Neuronal stem cell (in vitro differentiated cells): ENCODE results near the gene G3BP2.

Experiments used
- DNase-seq: peaks from one replicate; pipeline ENCODE4 v3.0.0-alpha.2; 2013; ENCODE audit warnings: low spot score
- H2AFZ ChIP-seq: one replicate; pipeline ENCODE4 v1.6.1; 2013; ENCODE audit warnings: mild to moderate bottlenecking, low read length, inconsistent platforms
- H2AK5ac ChIP-seq: 2 replicates; pipeline ENCODE4 v1.6.1; 2013; ENCODE audit warnings: low read depth, mild to moderate bottlenecking, inconsistent platforms, low read length, moderate library complexity, mixed read lengths
- H2BK120ac ChIP-seq: 2 replicates; pipeline ENCODE4 v1.6.1; 2013; ENCODE audit warnings: low read depth, mild to moderate bottlenecking, inconsistent platforms, low read length, moderate library complexity, mixed read lengths
- H2BK12ac ChIP-seq: one replicate; pipeline ENCODE4 v1.6.1; 2013; ENCODE audit warnings: low read length, inconsistent platforms
- H2BK15ac ChIP-seq: 2 replicates; pipeline ENCODE4 v1.6.1; 2013; ENCODE audit warnings: mild to moderate bottlenecking, low read length, inconsistent platforms, mixed read lengths
- H2BK5ac ChIP-seq: one replicate; pipeline ENCODE4 v1.6.1; 2013; ENCODE audit warnings: inconsistent platforms, mild to moderate bottlenecking, low read length, moderate library complexity
- H3K14ac ChIP-seq: one replicate; pipeline ENCODE4 v1.6.1; 2013; ENCODE audit warnings: low read length, inconsistent platforms
- H3K18ac ChIP-seq: 2 replicates; pipeline ENCODE4 v1.6.1; 2013; ENCODE audit warnings: low read length, inconsistent platforms
- H3K23ac ChIP-seq: 2 replicates; pipeline ENCODE4 v1.6.1; 2013; ENCODE audit warnings: low read depth, mild to moderate bottlenecking, mixed read lengths, low read length, inconsistent platforms; ENCODE audit not compliant: poor library complexity
- H3K27ac ChIP-seq: replicated peaks from 3 replicates; pipeline ENCODE4 v1.5.1; 2013; ENCODE audit warnings: low read length, inconsistent platforms
- H3K27me3 ChIP-seq, 3 experiments: 2 replicates each; pipeline ENCODE4 v1.6.1; 2013; ENCODE audit warnings: low read length in 3 of 3, mild to moderate bottlenecking in 2 of 3, inconsistent platforms in 1 of 3, low read depth in 1 of 3, mixed read lengths in 1 of 3, moderate library complexity in 1 of 3; ENCODE audit not compliant: control insufficient read depth in 3 of 3, insufficient read depth in 3 of 3
- H3K36me3 ChIP-seq, 2 donors: replicated peaks in 1 of 2; 2 replicates each; pipeline ENCODE4 v1.6.1; 2013; ENCODE audit warnings: low read length in 2 of 2; ENCODE audit not compliant: control insufficient read depth in 2 of 2, insufficient read depth in 2 of 2
- H3K4ac ChIP-seq: 2 replicates; pipeline ENCODE4 v1.6.1; 2013; ENCODE audit warnings: inconsistent platforms, mild to moderate bottlenecking, low read length, moderate library complexity
- H3K4me1 ChIP-seq, 2 donors: 1 replicate in 1 of 2; 2 replicates in 1 of 2; pipeline ENCODE4 v1.6.1; 2013; ENCODE audit warnings: low read length in 2 of 2, low read depth in 1 of 2; ENCODE audit not compliant: control insufficient read depth in 2 of 2, insufficient read depth in 1 of 2
- H3K4me2 ChIP-seq: one replicate; pipeline ENCODE4 v1.6.1; 2013; ENCODE audit warnings: mild to moderate bottlenecking, low read length, inconsistent platforms; ENCODE audit not compliant: insufficient read depth, poor library complexity, severe bottlenecking
- H3K4me3 ChIP-seq, 2 donors: 2 replicates each; pipeline ENCODE4 v1.5.1; 2013; ENCODE audit warnings: low read length in 2 of 2, mild to moderate bottlenecking in 2 of 2, inconsistent platforms in 1 of 2, moderate library complexity in 1 of 2
- H3K79me1 ChIP-seq: one replicate; pipeline ENCODE4 v1.6.1; 2013; ENCODE audit warnings: low read depth, mild to moderate bottlenecking, inconsistent platforms, low read length, moderate library complexity
- H3K9ac ChIP-seq: one replicate; pipeline ENCODE4 v1.6.1; 2013; ENCODE audit warnings: mild to moderate bottlenecking, low read depth, low read length, inconsistent platforms; ENCODE audit not compliant: poor library complexity
- H3K9me3 ChIP-seq, 2 donors: replicated peaks in 1 of 2; 2 replicates each; pipeline versions ENCODE3 to v1.6.1; 2013; ENCODE audit warnings: low read length in 2 of 2, mild to moderate bottlenecking in 2 of 2, inconsistent platforms in 1 of 2, low read depth in 1 of 2, mixed read lengths in 1 of 2, moderate library complexity in 1 of 2; ENCODE audit not compliant: control insufficient read depth in 2 of 2, insufficient read depth in 1 of 2
- H4K8ac ChIP-seq: one replicate; pipeline ENCODE4 v1.6.1; 2013; ENCODE audit warnings: low read depth, mild to moderate bottlenecking, inconsistent platforms, low read length, moderate library complexity
- H4K91ac ChIP-seq: one replicate; pipeline ENCODE4 v1.6.1; 2013; ENCODE audit warnings: low read length, low read depth, mild to moderate bottlenecking, inconsistent platforms; ENCODE audit not compliant: poor library complexity
- WGBS, 2 donors: extraction: QIAGEN DNeasy Blood & Tissue Kit; methylation state at CpG; one replicate each; pipeline ENCODE4 v1.1.7; 2013; ENCODE audit warnings: missing lambda C conversion rate in 2 of 2, mixed read lengths in 1 of 2; ENCODE audit not compliant: insufficient read length in 2 of 2, insufficient replicate concordance in 1 of 2; ENCODE audit errors: extremely low coverage in 2 of 2; 5-methylcytosine and 5-hydroxymethylcytosine counted together

G3BP2 gene

DNA sequence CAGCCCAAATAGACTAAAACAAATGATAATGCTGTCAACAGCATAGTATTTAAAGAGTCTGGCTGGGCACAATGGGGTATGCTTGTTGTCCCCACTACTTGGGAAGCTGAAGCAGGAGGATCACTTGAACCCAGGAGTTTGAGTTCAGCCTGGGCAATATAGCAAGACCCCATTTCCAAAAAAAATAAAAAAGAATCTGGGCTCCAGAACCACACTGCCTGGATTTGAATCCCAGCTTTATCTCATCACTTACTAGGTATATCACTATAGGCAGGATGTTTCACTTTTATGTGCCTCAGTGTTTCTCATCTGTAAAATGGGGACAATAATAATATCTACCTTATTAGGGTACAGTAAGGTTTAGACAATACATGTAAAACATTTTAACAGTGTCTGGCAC, 5.3 kb upstream of the G3BP2 start:
- Histone ChIP-seq H3K23ac (no peak overlapping the region), H2BK12ac (no peak overlapping the region), H3K4ac (no peak overlapping the region), H4K91ac (no peak overlapping the region), H2AFZ (no peak overlapping the region), H2BK15ac (no peak overlapping the region), H3K4me1 (peaks cover 5 to 6% of the 10 kb centered on the region in 2 donors), H2BK120ac (no peak overlapping the region), H3K18ac (no peak overlapping the region), H3K4me2 (no peak overlapping the region), H3K9me3 (no peaks in the 10 kb centered on the region), H2BK5ac (no peak overlapping the region), H3K27ac (no peak overlapping the region), H3K36me3 (no peaks in the 10 kb centered on the region), H3K4me3 (no peak overlapping the region), H3K27me3 (no peaks in the 10 kb centered on the region), H3K9ac (no peak overlapping the region), H3K14ac (no peak overlapping the region), H2AK5ac (no peak overlapping the region), H3K79me1 (no peaks in the 10 kb centered on the region), H4K8ac (no peak overlapping the region)
- DNase-seq, result no peak

DNA sequence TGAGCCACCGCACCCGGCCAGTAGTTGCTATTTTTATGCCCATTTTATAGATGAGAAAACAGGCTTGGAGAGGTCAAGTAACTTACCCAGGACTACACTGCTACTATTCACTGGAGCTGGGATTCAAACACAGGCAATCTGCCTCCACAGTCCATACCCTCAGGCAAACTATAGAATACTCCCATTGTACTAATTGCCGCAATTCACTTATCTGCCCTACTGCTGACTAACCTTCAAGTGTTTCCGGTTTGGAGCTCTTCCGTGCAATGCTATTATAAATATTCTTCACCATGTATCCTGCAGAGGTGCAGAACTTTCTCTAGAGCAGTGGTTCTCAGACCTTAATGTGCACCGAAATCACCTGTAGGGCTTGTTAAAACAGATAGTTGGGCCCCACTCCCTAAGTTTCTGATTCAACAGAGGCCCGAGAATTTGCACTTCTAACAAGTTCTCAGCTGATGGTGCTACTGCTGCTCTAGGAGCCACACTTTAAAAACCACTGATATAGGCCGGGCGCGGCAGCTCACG, 1.9 kb upstream of the G3BP2 start:
- H4K8ac ChIP-seq, result no peak overlapping the region
- no peak overlapping the region for H3K23ac ChIP-seq
- no peak overlapping the region for H2AFZ ChIP-seq
- no peak overlapping the region for H2BK120ac ChIP-seq
- H2BK15ac ChIP-seq, result no peak overlapping the region
- H2BK12ac ChIP-seq, result no peak overlapping the region
- H2AK5ac ChIP-seq, result no peak overlapping the region
- H3K4me1 ChIP-seq, result peaks cover 5 to 11% of the 10 kb centered on the region in 2 donors
- WGBS, 2 donors, result no CpG with 5 or more reads among the region's 11 CpGs
- no peak overlapping the region for H3K27ac ChIP-seq
- no peak overlapping the region for H3K4me2 ChIP-seq
- no peak overlapping the region for H3K14ac ChIP-seq
- H2BK5ac ChIP-seq, result no peak overlapping the region
- no peaks in the 10 kb centered on the region for H3K36me3 ChIP-seq
- no peaks in the 10 kb centered on the region for H3K9me3 ChIP-seq
- no peaks in the 10 kb centered on the region for H3K27me3 ChIP-seq
- H3K4ac ChIP-seq, result no peak overlapping the region
- no peak overlapping the region for H3K4me3 ChIP-seq
- H3K9ac ChIP-seq, result no peak overlapping the region
- H4K91ac ChIP-seq, result no peak overlapping the region
- no peak for DNase-seq
- no peak overlapping the region for H3K18ac ChIP-seq
- H3K79me1 ChIP-seq, result no peaks in the 10 kb centered on the region

DNA sequence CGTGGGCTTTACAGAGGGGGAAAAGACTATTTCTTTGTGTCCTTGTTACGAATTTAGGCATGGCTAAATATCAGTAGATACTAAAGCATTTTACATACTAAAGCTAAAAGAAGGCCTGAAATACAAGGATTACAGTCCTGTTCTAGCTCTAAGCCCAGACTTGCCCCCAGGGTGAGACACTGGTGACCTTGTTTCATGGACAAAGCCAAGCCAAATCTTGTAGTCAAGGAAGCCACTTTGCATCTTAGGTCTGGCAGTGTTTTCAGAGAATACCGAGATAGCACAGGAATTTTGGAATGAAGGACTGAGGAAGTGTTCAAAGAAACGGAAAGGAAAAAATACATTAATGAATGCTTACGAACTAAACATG, 733 bp upstream of the G3BP2 start:
- H3K4me2 ChIP-seq, result peak overlapping the region; percentile 82
- H3K4me3 ChIP-seq, result peak overlapping the region; percentile 63 to 87
- no peaks in the 10 kb centered on the region for H3K27me3 ChIP-seq
- H3K4me1 ChIP-seq, result peaks cover 5 to 11% of the 10 kb centered on the region in 2 donors
- H4K91ac ChIP-seq, result no peak overlapping the region
- peak overlapping the region; percentile 64 for H3K9ac ChIP-seq
- H3K9me3 ChIP-seq, result no peaks in the 10 kb centered on the region
- H2BK15ac ChIP-seq, result no peak overlapping the region
- H3K27ac ChIP-seq, result peak overlapping the region; percentile 94
- no peak overlapping the region for H2AK5ac ChIP-seq
- no CpG with 5 or more reads among the region's 5 CpGs for WGBS, 2 donors
- H4K8ac ChIP-seq, result no peak overlapping the region
- H3K79me1 ChIP-seq, result no peaks in the 10 kb centered on the region
- H3K18ac ChIP-seq, result no peak overlapping the region
- no peak overlapping the region for H3K4ac ChIP-seq
- H2BK120ac ChIP-seq, result no peak overlapping the region
- H3K14ac ChIP-seq, result no peak overlapping the region
- no peak for DNase-seq
- peak overlapping the region; percentile 76 for H2AFZ ChIP-seq
- no peaks in the 10 kb centered on the region for H3K36me3 ChIP-seq
- no peak overlapping the region for H3K23ac ChIP-seq
- no peak overlapping the region for H2BK5ac ChIP-seq
- no peak overlapping the region for H2BK12ac ChIP-seq

DNA sequence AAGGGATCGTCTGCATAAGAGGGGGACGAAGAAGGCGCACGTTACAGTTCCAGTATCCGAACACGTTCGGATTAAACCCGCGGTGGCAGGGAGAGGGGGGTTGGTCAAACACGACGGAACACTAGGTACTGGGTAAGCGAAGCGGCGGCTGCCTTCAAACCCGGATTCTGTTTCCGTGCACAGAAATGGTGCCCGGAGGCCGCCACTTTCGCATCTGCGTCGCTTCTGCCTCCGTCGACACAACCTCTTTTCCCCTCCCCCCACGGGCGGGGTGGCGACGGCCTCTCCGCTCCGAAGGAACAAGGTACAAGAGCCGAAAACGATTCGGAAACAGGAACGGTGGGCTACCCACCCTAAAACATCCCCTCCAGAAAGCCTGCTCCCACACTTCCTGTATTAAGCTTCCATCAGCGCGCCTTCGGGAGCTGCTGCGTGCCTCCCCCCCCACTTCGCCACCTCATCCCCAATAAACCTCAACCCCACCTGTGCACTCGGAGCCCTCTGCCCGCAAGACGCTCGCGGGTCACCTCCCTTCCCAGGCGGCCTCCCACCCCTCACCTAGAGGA, 667 bp downstream of the G3BP2 start:
- Histone ChIP-seq H3K4me1 (peaks cover 4 to 11% of the 10 kb centered on the region in 2 donors), H2AFZ (peak overlapping the region; percentile 76), H4K8ac (no peak overlapping the region), H3K79me1 (no peaks in the 10 kb centered on the region), H2BK15ac (no peak overlapping the region), H3K9ac (peak overlapping the region; percentile 89), H2AK5ac (no peak overlapping the region), H3K23ac (peak overlapping the region; percentile 50), H2BK5ac (peak overlapping the region; percentile 27), H3K4ac (peak overlapping the region; percentile 60), H4K91ac (no peak overlapping the region), H2BK120ac (no peak overlapping the region), H3K14ac (no peak overlapping the region), H3K4me3 (peak overlapping the region; percentile 87 to 96), H2BK12ac (no peak overlapping the region), H3K18ac (peak overlapping the region; percentile 61), H3K36me3 (peaks cover 0 to 5% of the 10 kb centered on the region in 2 donors), H3K4me2 (peak overlapping the region; percentile 55), H3K27me3 (no peaks in the 10 kb centered on the region), H3K27ac (peak overlapping the region; percentile 93), H3K9me3 (no peaks in the 10 kb centered on the region)
- DNase-seq, result peak; percentile 29
- no CpG with 5 or more reads among the region's 44 CpGs for WGBS, 2 donors
